IPS DF 6.9 (cell line): Measurements from ENCODE around the gene RLBP1.

Experiments used
- DNase-seq: peaks from one replicate; pipeline ENCODE4 v3.0.0-alpha.2; 2013; ENCODE audit warnings: low read depth, low spot score
- H3K27ac ChIP-seq: one replicate; pipeline ENCODE4 v1.5.1; 2013; ENCODE audit warnings: low read length, control low read depth
- H3K27me3 ChIP-seq: 2 replicates; pipeline ENCODE4 v1.6.1; 2013; ENCODE audit warnings: mild to moderate bottlenecking, low read length; ENCODE audit not compliant: control insufficient read depth, insufficient read depth
- H3K36me3 ChIP-seq: 2 replicates; pipeline ENCODE4 v1.6.1; 2013; ENCODE audit warnings: low read length; ENCODE audit not compliant: control insufficient read depth, insufficient read depth
- H3K4me1 ChIP-seq: 2 replicates; pipeline ENCODE4 v1.6.1; 2013; ENCODE audit warnings: low read length; ENCODE audit not compliant: control insufficient read depth, insufficient read depth
- H3K4me3 ChIP-seq: 2 replicates; pipeline ENCODE4 v1.5.1; 2013; ENCODE audit warnings: mild to moderate bottlenecking, low read length
- H3K9me3 ChIP-seq: 2 replicates; pipeline ENCODE4 v1.6.1; 2013; ENCODE audit warnings: low read length, inconsistent platforms; ENCODE audit not compliant: control insufficient read depth, insufficient read depth
- WGBS: extraction: QIAGEN DNeasy Blood & Tissue Kit; methylation state at CpG from one replicate; pipeline ENCODE4 v1.1.7; 2013; ENCODE audit warnings: mixed read lengths, missing lambda C conversion rate; ENCODE audit not compliant: insufficient read length, insufficient coverage; 5-methylcytosine and 5-hydroxymethylcytosine counted together

The RLBP1 gene

GRCh38 chr15:89227425-89227824 is 6.0 kb upstream of the RLBP1 start:
- H3K27me3 ChIP-seq: no peaks in the 10 kb centered on the region
- DNase-seq: no peak

GRCh38 chr15:89226359-89227221 is 5.2 kb upstream of the RLBP1 start:
- no peaks in the 10 kb centered on the region for H3K27me3 ChIP-seq
- H3K27ac ChIP-seq: no peak overlapping the region
- no peaks in the 10 kb centered on the region for H3K9me3 ChIP-seq
- DNase-seq: no peak
- H3K4me3 ChIP-seq: no peak overlapping the region
- H3K4me1 ChIP-seq: 0 out of 2 replicates have a peak, but pooled peaks cover 2% of the 10 kb centered on the region
- no peaks in the 10 kb centered on the region for H3K36me3 ChIP-seq
- no CpG with 5 or more reads among the region's 14 CpGs for WGBS

More at GRCh38 chr15:89227425-89227824, 6.0 kb upstream of the RLBP1 start:
- 100% methylated on average over 1 of the region's 7 CpGs for WGBS
- Histone ChIP-seq H3K4me3 (no peak overlapping the region), H3K36me3 (no peaks in the 10 kb centered on the region), H3K4me1 (no peaks in the 10 kb centered on the region), H3K27ac (no peak overlapping the region), H3K9me3 (no peaks in the 10 kb centered on the region)

- no peaks in the 10 kb centered on the region for H3K9me3 ChIP-seq
- H3K36me3 ChIP-seq: no peaks in the 10 kb centered on the region
- no CpG with 5 or more reads among the region's 5 CpGs for WGBS
- H3K4me3 ChIP-seq: no peak overlapping the region
- 0 out of 2 replicates have a peak, but pooled peaks cover 2% of the 10 kb centered on the region for H3K4me1 ChIP-seq
- no peaks in the 10 kb centered on the region for H3K27me3 ChIP-seq
- no peak for DNase-seq
- H3K27ac ChIP-seq: no peak overlapping the region
These were observed 4.2 kb upstream of the RLBP1 start for GRCh38 chr15:89225588-89225987.

- no peaks in the 10 kb centered on the region for H3K36me3 ChIP-seq
- H3K9me3 ChIP-seq: no peaks in the 10 kb centered on the region
- no peak overlapping the region for H3K27ac ChIP-seq
- no peak for DNase-seq
- H3K27me3 ChIP-seq: no peaks in the 10 kb centered on the region
- H3K4me1 ChIP-seq: 0 out of 2 replicates have a peak, but pooled peaks cover 2% of the 10 kb centered on the region
- no CpG with 5 or more reads among the region's 8 CpGs for WGBS
- H3K4me3 ChIP-seq: no peak overlapping the region
These were observed 2.8 kb downstream of the RLBP1 start for GRCh38 chr15:89218531-89218930.

- WGBS: no CpG with 5 or more reads among the region's 6 CpGs
- no peak for DNase-seq
- Histone ChIP-seq H3K4me1 (0 out of 2 replicates have a peak, but pooled peaks cover 2% of the 10 kb centered on the region), H3K27ac (no peak overlapping the region), H3K27me3 (no peaks in the 10 kb centered on the region), H3K36me3 (no peaks in the 10 kb centered on the region), H3K4me3 (no peak overlapping the region), H3K9me3 (no peaks in the 10 kb centered on the region)
These were observed 3.5 kb downstream of the RLBP1 start for GRCh38 chr15:89217686-89218376.

GRCh38 chr15:89217031-89217430 is 4.3 kb downstream of the RLBP1 start:
- Histone ChIP-seq H3K36me3 (no peaks in the 10 kb centered on the region), H3K9me3 (no peaks in the 10 kb centered on the region), H3K4me1 (0 out of 2 replicates have a peak, but pooled peaks cover 2% of the 10 kb centered on the region), H3K27me3 (no peaks in the 10 kb centered on the region), H3K4me3 (no peak overlapping the region), H3K27ac (no peak overlapping the region)
- DNase-seq: no peak
- no CpG with 5 or more reads among the region's 20 CpGs for WGBS

- Histone ChIP-seq H3K4me3 (no peak overlapping the region), H3K27me3 (no peaks in the 10 kb centered on the region), H3K27ac (no peak overlapping the region), H3K9me3 (no peaks in the 10 kb centered on the region), H3K4me1 (no peaks in the 10 kb centered on the region), H3K36me3 (no peaks in the 10 kb centered on the region)
- DNase-seq: no peak
- no CpG with 5 or more reads among the region's 2 CpGs for WGBS
These were observed 5.8 kb downstream of the RLBP1 start for GRCh38 chr15:89215627-89216026.

- Histone ChIP-seq H3K36me3 (no peaks in the 10 kb centered on the region), H3K27me3 (no peaks in the 10 kb centered on the region), H3K4me1 (peaks cover 1% of the 10 kb centered on the region; the same call in 1 of the 2 replicates), H3K27ac (no peak overlapping the region), H3K9me3 (no peaks in the 10 kb centered on the region), H3K4me3 (no peak overlapping the region)
- DNase-seq: no peak
- no CpG with 5 or more reads among the region's 5 CpGs for WGBS
These were observed 9.7 kb downstream of the RLBP1 start for GRCh38 chr15:89211678-89212170.

- no CpG with 5 or more reads among the region's 1 CpG for WGBS
These were observed 12.3 kb downstream of the RLBP1 start for GRCh38 chr15:89209057-89209456.

GRCh38 chr15:89208256-89208655 is 13.1 kb downstream of the RLBP1 start:
- H3K27me3 ChIP-seq: no peaks in the 10 kb centered on the region
- H3K36me3 ChIP-seq: no peaks in the 10 kb centered on the region
- no peak for DNase-seq
- no peaks in the 10 kb centered on the region for H3K9me3 ChIP-seq
- H3K4me3 ChIP-seq: no peak overlapping the region
- H3K27ac ChIP-seq: no peak overlapping the region
- H3K4me1 ChIP-seq: peaks cover 3% of the 10 kb centered on the region; the same call in 1 of the 2 replicates

More at GRCh38 chr15:89209057-89209456, 12.3 kb downstream of the RLBP1 start:
- Histone ChIP-seq H3K36me3 (no peaks in the 10 kb centered on the region), H3K27ac (no peak overlapping the region), H3K27me3 (no peaks in the 10 kb centered on the region), H3K4me1 (peaks cover 3% of the 10 kb centered on the region; the same call in 1 of the 2 replicates), H3K4me3 (no peak overlapping the region), H3K9me3 (no peaks in the 10 kb centered on the region)
- DNase-seq: no peak
